Pulmonary artery endothelial cell (primary cell): ENCODE measurements around the gene TMA7. TPM values are rescaled to one million over a fixed set of nuclear protein-coding genes. Genes with fewer than 3 reads are reported as not detected.
"Not testable (repeated sequence)": the region's sequence is repeated elsewhere in the genome, so short reads cannot be mapped to it uniquely, and the experiment has no call there.

Source experiments
- DNase-seq: peaks from one replicate; pipeline ENCODE4 v3.0.0-alpha.2; 2011; ENCODE audit warnings: low read depth, low spot score
- total RNA-seq: library from RNA; depleted of rRNA; stranded (reverse); fragments of >200 nt; gene quantifications from 2 replicates; pipeline ENCODE4 v1.2.3, GENCODE V29; 2014

TMA7 gene
- 233 and 270 TPM in 2 replicates for total RNA-seq

DNA sequence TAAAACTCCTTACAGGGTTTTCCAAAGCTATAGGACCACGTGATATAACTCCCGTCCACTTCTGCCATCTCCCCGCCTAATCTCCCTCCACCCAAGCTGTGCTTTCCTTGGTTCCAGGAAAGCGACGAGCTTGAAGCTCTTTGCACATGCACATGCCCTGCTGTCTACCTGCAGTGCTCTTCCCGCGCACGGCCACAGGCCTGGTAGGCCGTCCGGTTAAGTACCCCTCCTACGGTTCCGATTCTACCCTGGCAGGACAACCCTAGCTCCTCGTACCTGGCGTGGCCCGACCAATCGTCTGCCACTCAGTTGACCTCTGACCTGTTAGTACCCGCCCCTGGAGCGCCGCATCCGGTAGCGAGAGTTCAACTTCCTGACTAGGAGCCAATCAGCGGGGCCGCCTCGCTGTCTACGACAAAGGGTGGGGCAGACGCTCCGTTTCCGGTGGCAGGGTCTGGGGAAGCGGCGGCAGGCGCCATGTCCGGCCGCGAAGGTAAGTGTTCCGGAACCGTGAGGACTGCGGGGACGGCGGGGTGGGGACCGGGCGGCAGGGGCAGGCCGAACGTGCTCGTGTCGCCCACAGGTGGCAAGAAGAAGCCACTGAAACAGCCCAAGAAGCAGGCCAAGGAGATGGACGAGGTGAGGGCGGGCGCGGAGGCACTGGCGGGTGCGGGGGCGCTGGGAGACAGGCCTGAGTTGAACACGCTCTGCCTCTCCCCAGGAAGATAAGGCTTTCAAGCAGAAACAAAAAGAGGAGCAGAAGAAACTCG, at the start of gene TMA7, which contains the start of gene CCDC51:
Gene TMA7, plus strand, starts transcription at position 438 of the 770 bp plus-strand sequence. Its CDS starts 40 bp downstream, at position 478.
Gene CCDC51, minus strand, starts transcription at position 300 of the 770 bp plus-strand sequence. CDS start 4,991 bp downstream, outside the sequence.
- DNase-seq: peak; percentile 83

DNA sequence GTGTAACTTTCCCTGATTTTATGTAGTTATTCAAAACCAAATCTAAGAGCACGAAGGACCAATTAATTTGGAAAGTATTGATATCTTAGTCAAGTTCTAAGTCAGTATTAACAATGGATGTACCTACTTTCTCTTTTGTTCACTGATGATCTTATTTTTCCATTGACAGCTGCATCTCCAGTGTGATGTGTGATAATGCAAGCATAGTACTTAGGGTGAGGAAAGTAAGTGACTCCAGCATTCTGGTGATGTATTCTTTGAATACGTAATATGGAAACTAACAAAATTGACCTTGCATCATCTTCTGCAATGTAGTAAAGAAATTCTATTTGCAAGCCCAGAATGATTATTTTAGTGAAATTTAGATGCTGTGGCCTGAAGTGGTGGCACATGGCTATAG, 45.7 kb upstream of the TMA7 start:
- no peak for DNase-seq

DNA sequence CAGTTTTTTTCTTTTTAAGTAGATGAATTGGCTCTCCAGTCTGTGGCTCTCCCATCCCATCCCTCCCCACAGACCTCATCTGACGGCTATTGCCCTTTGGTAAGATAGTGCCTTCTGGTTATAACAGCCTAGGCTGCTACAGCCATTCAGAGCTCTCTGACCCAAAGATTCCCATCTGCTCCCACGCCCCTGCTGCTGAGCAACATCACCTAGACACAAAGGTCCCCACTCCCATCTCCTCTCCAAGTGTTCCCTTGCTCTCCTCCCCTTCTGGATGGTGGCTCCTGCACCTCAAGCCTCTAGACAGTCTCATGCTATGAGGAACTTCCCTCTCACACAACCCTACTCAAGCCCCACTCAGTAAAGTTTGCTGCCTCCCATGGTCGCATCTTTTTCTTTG, 44.3 kb upstream of the TMA7 start:
- no peak for DNase-seq

DNA sequence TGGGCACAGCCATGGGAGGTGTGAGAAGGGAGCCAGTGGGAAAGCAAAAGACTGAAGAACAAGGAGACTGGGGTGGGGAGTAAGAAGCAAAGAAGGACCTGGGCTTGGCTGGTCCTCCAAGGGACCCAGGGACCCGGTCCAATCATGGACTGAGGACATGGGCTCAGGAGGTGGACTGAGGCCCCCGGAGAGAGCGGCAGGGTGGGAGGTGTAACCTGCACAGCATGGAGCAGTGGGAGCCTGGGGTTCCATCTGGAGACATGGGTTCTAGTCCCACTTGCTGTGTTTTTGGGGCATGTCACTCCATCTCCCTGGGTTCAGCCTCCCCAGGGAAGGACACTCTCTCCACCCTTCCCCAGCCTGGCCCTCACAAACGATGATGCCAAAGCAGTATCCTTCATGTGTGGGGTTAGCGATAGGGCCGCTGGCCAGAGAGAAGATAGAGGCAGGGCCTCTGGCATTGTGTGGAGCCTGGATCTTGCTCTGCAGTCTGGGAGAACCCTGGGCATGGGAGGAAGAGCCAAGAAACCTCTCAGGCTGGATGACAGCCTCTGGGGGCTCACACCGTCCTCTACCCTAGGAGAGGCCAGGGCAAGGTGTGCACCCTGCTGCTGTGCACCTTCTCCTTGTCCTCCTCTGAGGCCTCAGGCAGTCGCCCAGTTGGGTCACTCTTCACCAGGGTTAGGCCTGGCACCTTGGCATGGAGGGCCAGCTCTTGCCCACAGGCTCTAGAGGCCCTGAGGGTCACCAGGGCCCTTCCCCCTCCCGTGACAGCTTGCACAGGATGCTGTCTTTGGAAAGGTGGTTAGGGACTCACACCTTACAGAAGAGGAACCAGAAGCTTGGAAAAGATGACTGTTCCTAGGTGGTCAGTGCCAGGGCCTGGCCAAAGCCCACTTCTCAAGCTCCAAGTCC, 42.0 kb upstream of the TMA7 start:
- DNase-seq: no peak

DNA sequence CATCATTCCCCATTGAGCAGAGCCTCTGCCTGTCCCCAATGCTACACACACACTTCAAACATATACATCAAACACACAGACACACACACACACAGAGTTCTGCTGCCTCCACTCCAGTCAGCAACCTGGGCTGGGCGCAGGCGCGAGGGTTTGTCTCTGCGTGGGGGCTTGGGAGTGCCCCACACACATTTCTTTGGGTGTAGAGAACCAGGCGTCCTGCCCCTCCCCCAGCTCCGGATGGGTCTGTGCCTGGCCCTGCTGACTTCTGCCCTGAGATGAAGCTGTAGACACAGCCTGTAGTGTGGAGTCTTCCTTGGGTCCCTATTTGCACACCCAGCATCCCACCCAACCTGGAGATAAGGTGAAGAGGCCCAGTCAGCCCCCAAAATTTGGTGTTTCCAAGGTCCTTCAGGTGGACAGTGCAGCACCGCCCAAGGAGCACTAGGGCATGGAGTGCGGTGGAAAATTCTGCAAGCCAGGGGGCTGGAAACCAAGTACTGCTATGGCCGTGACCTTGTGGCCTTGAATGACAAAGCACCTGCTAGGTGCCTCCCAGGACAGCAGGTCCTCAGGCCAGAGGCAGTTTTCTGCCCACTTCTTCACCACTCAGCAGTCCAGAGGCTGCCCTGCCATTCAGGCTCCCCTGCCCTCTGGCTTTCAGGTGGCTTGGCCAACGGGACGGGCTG, 41.2 kb upstream of the TMA7 start:
- DNase-seq: no peak

DNA sequence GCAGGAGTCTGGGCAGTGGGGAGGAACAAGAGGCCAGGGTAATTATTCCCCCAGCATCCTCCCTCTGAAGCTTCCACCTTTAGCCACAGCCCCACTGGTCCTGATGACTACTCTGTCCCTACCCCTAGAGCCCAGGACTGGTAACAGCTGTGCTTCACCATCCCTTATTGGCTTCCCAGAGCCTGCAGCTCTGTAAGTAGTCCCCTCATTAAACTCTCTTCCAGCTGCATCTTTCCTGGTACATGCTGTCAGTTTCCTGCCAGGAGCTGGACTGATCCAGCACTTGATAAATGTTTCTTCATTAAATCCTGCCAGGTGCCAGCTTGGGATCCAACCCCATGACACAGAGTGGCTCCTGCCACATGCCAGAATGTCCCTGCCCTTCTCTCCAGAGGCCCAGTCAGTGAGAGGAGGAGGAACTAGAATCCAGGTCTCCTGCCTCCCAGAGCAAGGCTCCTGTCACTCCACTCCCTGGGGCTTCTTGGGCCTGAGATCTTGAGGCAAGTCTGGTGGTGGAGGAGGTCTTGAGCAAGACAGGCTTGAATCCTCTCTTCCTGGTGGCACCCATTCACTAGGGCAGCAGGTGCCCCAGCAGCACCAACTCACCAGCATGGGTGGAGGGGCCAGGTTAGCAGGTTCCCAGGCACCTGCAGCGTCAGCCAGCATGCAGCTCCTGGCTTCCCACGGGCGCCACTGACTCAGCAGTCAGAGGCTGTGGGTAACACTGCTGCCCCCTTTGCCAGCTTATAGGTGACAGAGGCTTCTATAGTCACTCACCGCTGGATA, 40.5 kb upstream of the TMA7 start:
- no peak for DNase-seq

DNA sequence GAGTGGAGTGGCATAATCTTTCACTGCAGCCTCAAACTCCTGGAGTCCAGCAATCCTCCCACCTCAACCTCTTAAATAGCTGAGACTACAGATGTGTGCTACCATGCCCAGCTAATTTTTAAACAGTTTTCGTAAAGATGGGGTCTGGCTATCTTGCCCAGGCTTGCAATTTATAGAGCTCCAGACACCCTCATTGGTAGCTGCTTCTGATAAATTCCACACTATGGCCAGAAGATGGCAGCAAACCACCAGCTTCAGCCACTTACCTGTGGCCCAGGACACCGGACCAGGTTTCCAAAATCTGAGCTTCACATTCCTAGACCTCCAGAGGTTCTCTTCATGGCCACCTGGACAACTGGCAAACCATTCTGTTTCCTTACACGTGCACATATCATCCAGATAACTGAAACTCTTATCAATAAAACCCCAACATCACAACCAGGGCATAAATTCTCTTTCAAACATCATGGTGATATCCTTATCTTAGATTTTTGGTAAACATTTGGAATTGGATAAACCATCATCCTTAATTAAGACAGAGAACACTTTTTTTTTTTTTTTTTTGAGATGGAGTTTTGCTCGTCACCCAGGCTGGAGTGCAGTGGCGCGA, 39.1 kb upstream of the TMA7 start:
- peak; percentile 20 for DNase-seq

DNA sequence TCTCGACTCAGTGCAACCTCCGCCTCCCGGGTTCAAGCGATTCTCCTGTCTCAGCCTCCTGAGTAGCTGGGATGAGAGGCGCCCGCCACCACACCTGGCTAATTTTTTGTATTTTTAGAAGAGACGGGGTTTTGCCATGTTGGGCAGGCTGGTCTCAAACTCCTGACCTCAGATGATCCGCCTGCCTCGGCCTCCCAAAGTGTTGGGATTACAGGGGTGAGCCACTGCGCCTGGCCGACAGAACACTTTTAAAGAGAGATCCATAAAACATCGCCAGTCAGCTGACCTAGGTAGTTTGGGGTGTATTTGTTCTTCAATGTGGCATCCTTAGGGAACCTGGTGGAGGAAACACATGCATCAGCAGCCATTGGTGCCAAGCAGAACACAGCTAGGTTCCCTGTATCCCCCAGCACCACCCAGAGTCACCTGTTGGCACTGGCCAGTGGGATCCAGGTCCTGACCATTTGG, 38.6 kb upstream of the TMA7 start:
- DNase-seq: not testable (repeated sequence)

DNA sequence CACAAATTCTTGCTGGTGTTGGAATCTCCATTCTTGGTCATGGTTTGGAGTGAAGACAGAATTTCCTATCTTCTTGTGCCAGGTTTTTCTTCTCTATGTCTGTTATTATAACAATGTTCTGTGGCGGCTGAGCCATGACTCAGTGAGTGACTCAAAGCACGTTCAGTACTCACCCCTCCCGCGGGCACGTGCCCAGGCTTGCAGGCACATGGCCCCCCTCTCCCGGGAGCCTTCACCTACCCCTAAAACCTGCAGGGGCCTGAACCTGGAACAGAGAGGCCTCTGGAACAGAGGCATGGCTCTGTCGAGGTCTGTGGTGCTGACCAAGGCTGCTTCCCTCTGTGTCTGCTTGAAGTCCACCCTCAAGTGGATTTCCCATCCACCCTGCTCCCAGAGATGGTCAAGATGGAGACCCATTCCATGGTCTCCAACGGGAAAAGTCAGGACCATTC, 37.8 kb upstream of the TMA7 start:
- peak; percentile 66 for DNase-seq

DNA sequence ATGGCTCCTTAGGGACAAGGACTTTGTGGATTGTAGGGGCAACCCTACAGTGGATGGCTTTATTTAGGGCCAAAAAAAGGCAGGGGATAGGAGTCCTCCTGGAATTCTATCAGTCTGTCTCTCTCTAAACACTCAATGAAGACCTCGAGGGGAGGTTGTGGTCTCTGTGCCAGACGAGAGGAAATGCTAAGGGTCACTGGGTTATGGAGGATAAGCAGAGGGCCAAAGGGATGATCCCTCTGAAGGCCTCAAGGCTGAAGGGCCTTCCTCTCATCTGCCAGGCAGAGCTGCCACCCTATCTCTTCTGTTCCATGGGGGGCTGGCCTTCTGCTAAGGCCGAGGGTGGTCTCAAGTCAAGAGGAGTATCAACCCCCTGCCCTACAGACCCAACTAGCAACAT, 37.1 kb upstream of the TMA7 start:
- DNase-seq: no peak

DNA sequence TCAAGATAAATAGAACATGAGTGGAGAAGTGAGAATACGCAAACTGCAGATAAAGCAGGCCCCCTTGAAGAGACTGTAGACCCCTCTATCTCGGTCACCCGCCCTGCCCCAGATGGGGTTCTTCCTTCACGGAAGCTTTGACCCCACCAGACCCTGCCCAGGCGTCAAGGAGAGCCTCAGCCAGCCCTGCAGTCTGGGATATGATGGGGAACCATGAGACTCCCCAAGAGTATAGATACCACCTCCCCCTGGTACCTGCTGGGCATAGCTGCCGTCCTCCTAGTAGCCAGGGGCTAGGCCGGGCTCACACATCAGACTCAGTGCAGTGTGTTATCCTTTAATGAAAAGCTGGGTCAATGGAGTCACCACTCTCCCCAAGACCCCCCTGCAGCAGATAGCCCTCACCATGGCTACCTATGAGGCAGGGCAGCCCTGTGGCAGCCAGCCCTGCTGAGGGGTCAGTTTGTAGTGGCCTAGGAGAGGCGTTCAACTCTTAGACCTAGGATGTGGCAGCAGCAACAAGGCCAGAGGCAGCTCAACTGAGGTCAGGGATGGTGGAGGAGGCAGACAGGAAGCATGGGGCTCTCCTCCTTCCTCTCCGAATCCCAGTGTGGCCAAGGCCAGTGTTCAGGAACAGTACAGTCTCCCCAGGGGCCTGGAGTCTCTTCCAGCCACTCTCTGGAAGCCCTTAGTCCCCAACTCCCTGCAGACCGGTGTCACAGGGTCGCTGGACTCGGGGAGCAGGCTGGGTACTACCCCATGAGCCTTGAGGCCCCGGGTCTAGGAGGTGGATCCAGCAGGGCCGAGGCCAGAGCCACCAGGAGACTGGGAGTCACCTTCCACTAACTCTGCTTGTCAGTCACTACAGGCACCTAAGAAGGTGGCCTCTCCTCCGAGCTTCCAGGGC, 36.3 kb upstream of the TMA7 start:
- no peak for DNase-seq

DNA sequence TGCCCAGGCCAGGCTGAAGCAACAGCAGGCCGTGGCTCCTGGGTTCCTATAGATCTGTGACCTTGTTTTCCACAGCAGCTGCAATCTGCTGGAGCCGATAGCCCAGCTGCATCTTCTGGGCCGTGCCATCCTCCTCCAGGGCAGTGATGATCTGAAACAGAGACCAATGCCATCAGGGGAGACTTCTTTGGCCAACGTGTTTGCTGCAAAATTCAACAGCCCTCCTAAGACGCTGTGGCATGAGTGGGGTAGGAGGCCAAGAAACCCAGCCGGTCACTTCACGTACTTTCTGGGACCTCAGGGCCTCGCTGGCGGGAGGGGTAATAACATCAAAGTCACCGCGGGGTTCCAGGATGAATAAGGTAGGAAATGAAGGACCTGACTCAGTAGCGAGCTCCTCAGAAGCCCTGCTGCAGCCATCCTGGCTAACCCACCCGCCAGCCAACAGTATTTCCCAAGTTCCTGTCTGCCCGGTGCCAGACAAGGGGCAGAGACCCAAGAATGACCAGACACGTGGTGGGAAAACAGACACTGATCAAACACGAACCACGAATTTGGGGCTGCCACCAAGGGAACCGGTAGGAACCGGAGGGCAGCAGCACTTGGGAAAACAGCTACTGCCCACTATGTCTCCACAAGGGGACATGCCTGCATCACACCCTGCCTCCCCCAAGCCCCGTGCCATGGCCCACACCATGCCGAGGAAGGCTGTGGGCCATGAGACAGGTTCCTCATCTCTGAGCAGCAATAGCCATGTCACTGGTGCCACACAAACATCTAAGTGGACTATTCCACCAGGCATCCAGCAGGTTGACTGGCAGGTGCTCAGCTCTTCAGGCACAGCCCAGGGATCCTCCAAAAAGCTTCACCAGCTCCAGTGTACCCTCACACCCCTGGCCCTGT, 35.4 kb upstream of the TMA7 start:
- DNase-seq: no peak

DNA sequence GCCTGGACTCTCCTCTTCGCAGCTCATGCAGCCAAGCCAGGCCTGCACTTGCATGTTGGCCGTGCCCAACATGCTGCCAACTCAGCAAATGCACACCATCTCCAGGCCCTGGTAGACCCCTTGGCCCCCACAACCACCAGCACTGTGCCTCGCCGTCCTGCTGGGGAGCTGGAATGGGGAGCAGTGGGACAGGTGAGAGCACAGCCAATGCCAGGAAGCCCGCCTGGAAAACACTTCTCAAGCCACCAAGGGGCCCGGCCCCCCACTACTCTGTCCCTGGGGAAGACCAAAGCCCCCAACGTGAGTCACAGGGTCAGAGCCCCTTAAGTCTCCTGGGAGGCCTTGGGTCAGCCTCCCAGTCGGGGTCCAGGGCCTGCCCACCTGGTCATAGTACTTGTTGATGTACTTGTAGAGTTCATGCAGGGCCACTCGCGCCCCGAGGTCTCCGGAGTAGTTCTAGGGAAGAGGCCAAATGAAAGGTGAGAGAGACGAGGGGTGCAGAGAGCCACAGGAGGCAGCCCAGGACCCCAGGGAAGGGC, 34.6 kb upstream of the TMA7 start:
- no peak for DNase-seq

DNA sequence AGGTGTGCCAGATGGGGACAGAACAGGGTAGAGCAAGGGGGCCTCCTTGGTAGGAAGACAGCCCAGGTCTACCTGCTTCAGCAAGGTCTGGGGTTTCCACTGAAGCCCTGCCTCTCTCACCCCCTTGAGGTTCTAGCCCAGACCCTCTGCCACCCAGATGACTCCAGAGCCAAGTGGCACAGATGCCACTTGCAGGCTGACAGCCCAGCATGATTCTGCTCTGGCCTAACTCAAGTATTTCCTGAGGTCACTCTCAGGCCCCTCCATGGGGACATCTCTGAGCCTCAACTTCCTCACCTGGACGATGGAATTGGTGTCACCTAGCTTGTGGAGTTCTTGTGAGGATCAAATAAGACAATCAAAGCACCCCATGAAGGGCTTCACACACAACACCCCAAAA, 34.1 kb upstream of the TMA7 start:
- no peak for DNase-seq

DNA sequence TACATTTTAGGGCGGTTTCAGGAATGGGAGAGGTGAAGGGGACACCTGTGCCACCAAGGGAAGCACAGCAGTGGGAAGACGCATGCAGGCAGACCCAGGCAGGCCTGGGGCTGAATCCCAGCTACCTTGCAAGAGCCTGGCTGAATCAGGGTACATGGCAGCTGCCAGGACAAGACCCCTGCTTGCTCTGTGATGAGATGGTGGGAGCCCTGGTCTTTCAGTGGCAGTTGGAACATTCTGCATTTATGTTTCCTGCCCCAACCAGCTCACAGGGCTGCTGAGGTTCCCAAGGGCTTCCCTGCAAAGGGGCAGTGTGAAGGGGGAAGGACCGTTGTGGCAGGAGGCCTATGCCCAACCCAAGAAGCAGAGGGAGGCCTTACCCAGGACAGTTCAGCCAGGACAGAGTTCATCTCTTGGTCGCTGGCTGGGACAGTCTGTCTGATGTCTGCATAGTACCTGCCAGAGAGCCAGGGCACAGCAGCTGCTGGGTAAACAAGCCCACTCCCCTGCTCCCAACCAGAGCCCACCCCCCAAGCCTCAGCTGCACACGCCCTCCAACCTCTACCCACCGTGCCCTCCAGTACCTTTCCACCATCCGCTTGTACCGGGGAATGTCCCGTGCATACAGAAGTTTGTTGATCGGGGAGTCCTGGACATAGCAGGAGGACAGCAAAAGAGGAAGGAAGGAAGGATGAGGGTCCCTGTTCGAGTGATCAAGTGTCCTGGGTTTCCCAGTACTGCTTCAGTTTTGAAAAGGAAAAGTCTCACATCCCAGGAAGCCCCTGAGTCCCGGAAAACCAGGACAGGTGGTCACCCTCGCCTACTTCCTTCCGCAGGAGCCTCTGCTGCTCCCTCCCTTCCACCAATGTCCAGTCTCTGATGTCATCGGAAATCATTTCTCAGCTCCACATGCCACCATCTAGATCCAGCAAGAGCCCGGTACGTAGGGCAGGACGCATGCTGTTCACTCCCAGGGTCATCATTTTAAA, 33.3 kb upstream of the TMA7 start:
- DNase-seq: no peak

DNA sequence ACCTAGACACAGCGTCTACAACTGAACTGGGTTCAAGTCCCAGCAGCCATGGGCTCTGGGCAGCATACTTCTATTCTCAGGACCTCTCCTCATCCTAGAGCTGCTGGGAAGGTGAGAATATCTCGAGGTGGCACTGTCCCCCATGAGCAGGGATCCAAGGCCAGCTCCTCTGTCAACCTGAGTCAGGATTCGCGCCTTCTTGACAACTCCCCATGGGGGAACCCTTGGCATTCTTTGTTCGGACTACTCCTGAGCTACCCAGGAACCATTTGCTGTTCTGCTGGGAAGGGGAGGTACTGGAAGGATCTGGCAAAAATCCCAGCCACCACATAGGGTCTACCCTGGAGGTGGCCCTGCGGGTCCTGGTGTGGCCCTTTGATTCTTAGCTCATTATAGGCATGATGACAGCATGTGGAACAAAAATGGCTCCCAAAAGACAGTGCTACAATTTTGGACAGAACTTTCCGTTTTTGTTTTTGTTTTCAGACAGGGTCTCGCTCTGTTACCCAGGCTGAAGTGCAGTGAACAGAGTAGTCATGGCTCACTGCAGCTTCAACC, 32.4 kb upstream of the TMA7 start:
- DNase-seq: no peak
